GM12878 (cell line): ENCODE results near the gene MYO1D. TPM values are rescaled to one million over a fixed set of nuclear protein-coding genes. Genes with fewer than 3 reads are reported as not detected.

Experiments
- ATF7 ChIP-seq: fragments of 450-650 bp; IDR thresholded peaks from 2 replicates; pipeline ENCODE4 v1.6.1; 2016; ENCODE audit warnings: low read depth, mild to moderate bottlenecking
- CBFB ChIP-seq: IDR thresholded peaks from 2 replicates; pipeline ENCODE4 v1.6.1; 2016; ENCODE audit warnings: antibody characterized with exemption, low read depth
- CBX5 ChIP-seq: sonication (generic); IDR thresholded peaks from 2 replicates; pipeline ENCODE4 v1.6.1; 2016; ENCODE audit warnings: low read depth, moderate library complexity, mild to moderate bottlenecking, inconsistent platforms
- FOXM1 ChIP-seq: IDR thresholded peaks from 2 replicates; pipeline ENCODE4 v1.6.1; 2012; ENCODE audit warnings: low read depth, mild to moderate bottlenecking, inconsistent platforms, low read length, moderate library complexity
- HCFC1 ChIP-seq: fragments of 150-350 bp; IDR thresholded peaks from 2 replicates; pipeline ENCODE4 v1.6.1; 2014; ENCODE audit warnings: low read length
- IKZF1 ChIP-seq: fragments of 450-650 bp; conservative IDR thresholded peaks from 2 replicates; pipeline ENCODE4 v1.6.1; 2017; ENCODE audit warnings: antibody characterized with exemption, mild to moderate bottlenecking
- JUNB ChIP-seq: IDR thresholded peaks from 2 replicates; pipeline ENCODE4 v1.6.1; 2016; ENCODE audit warnings: antibody characterized with exemption, mild to moderate bottlenecking
- JUND ChIP-seq: IDR thresholded peaks from 2 replicates; pipeline ENCODE4 v1.6.1; 2012; ENCODE audit warnings: low read depth, mild to moderate bottlenecking, low read length, improper control_type of control experiment, moderate library complexity
- MTA2 ChIP-seq: fragments of 450-650 bp; IDR thresholded peaks from 2 replicates; pipeline ENCODE4 v1.6.1; 2016; ENCODE audit warnings: low read depth, mild to moderate bottlenecking, moderate library complexity
- MYB ChIP-seq: fragments of 150-350 bp; IDR thresholded peaks from 2 replicates; pipeline ENCODE4 v1.6.1; 2014; ENCODE audit warnings: mild to moderate bottlenecking, low read depth, low read length, borderline replicate concordance
- MYC ChIP-seq: IDR thresholded peaks from 2 replicates; pipeline ENCODE4 v1.6.1; 2011; ENCODE audit warnings: mild to moderate bottlenecking, low read length, moderate library complexity, inconsistent platforms; ENCODE audit not compliant: insufficient read depth, insufficient replicate concordance, insufficient read length, severe bottlenecking
- NBN ChIP-seq: fragments of 450-650 bp; IDR thresholded peaks from 2 replicates; pipeline ENCODE4 v1.6.1; 2016
- NFIC ChIP-seq: IDR thresholded peaks from 2 replicates; pipeline ENCODE4 v1.6.1; 2012; ENCODE audit warnings: low read depth, mild to moderate bottlenecking, inconsistent platforms, low read length, moderate library complexity
- SP1 ChIP-seq: IDR thresholded peaks from one replicate; pipeline ENCODE4 v1.6.1; 2011; ENCODE audit warnings: low read depth, low read length
- SPI1 ChIP-seq: IDR thresholded peaks from 2 replicates; pipeline ENCODE4 v1.6.1; 2011; ENCODE audit warnings: low read depth, mild to moderate bottlenecking, low read length, moderate library complexity, borderline replicate concordance; ENCODE audit not compliant: insufficient read depth
- STAT1 ChIP-seq: fragments of 450-650 bp; conservative IDR thresholded peaks from 2 replicates; pipeline ENCODE4 v1.6.1; 2014; ENCODE audit warnings: antibody characterized with exemption, mild to moderate bottlenecking
- TCF12 ChIP-seq: IDR thresholded peaks from 2 replicates; pipeline ENCODE4 v1.6.1; 2011; ENCODE audit warnings: low read depth, mild to moderate bottlenecking, low read length
- WRNIP1 ChIP-seq: IDR thresholded peaks from 2 replicates; pipeline ENCODE4 v1.6.1; 2011; ENCODE audit warnings: low read depth, low read length, improper control_type of control experiment, borderline replicate concordance
- ZBED1 ChIP-seq: IDR thresholded peaks from 2 replicates; pipeline ENCODE4 v1.6.1; 2016; ENCODE audit warnings: borderline replicate concordance
- ZZZ3 ChIP-seq: IDR thresholded peaks from 2 replicates; pipeline ENCODE4 v1.6.1; 2011; ENCODE audit warnings: low read depth; ENCODE audit not compliant: control insufficient read depth, insufficient read length
- polyA plus RNA-seq, 11 experiments: library from polyadenylated mRNA; depleted of rRNA in 4 of 11; unstranded in 6 of 11; stranded (reverse) in 5 of 11; fragments of >200 nt; fragmentation: Nextera tagmentation in 4 of 11; fragmentation: Illumina TruSeq in 1 of 11; extraction: Ambion mirVana in 4 of 11; extraction: Trizol in 1 of 11; gene quantifications; 1 replicate in 1 of 11; 2 replicates in 10 of 11; pipeline versions ENCODE4 v1.2.1 to v1.2.3, GENCODE V29; 2011 to 2016; ENCODE audit warnings: inconsistent platforms in 2 of 11, missing spikeins in 2 of 11, low read depth in 1 of 11
- total RNA-seq, 4 experiments: library from RNA; depleted of rRNA in 3 of 4; stranded (reverse); fragments of >200 nt in 3 of 4; fragmentation: Illumina TruSeq in 1 of 4; extraction: Trizol in 1 of 4; gene quantifications; 2 replicates each; pipeline versions ENCODE4 v1.2.1 to v1.2.3, GENCODE V29; 2013 to 2021
- TF ChIP-seq, protein P1 (sequence below): fragments of 450-650 bp; IDR thresholded peaks from 2 replicates; pipeline ENCODE4 v1.6.1; 2016; ENCODE audit warnings: mild to moderate bottlenecking, moderate library complexity, borderline replicate concordance
- TF ChIP-seq, protein P2 (sequence below): fragments of 450-650 bp; IDR thresholded peaks from 2 replicates; pipeline ENCODE4 v1.6.1; 2017; ENCODE audit warnings: antibody characterized with exemption, mild to moderate bottlenecking, moderate library complexity
- TF ChIP-seq, protein P3 (sequence below): IDR thresholded peaks from 2 replicates; pipeline ENCODE4 v1.6.1; 2011; ENCODE audit warnings: borderline replicate concordance, low read depth, mild to moderate bottlenecking, moderate library complexity, mixed read lengths, low read length; ENCODE audit not compliant: insufficient read depth; ENCODE audit errors: extremely low read length

MYO1D gene
- total and polyA plus RNA-seq, 10 of the 15 experiments (the other 5 are each of a cell fraction or from before 2014, with no cell fraction given): 1.8 to 37.7 (median 25.4) TPM

DNA sequence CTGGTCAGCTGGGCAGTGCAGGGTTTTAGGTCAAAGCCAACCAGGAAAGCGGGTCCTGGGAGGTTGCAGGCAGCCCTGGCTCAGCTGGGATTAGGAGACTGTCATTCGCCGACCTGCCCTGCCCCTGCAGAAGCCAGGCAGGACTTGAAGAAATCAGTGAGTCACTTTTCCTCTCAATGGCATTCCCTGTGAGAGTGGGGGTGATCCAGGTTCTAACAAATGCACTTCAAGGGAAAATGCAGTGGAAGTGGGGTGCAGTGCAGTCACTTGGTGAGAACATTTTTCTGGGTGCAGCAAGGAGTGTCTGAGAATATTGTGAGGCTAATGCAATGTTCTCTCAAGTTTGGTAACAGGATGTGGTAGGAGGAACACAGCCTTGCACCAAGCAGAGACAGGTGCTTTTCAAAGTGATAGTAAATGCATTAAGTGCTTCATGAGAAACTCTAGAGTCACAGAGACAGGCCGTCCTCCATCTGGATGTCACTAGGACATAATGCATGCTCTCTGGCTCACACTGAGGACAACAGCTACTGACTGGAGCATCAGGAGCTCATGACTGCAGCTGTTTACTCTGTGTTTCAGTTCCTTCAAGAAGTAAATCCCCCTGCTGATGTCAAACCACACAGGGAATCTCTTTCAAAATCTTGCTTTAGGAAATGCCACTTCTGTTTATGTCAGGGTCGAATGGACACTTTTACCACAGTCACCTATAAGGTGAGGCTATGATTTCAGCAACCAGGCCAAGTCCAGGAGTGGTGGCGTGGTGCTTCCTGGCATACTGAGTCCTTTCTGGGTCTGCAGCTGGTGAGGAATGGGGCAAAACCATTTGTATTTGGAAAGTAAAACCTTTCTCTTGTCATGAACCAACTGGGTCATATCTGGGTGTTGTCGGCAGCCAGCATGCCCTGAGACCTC, 373.4 kb downstream of the MYO1D start (continued):
- TF ChIP-seq SPI1: peak; percentile 94
- TF ChIP-seq STAT1: no peak
- TF ChIP-seq, protein P1, sequence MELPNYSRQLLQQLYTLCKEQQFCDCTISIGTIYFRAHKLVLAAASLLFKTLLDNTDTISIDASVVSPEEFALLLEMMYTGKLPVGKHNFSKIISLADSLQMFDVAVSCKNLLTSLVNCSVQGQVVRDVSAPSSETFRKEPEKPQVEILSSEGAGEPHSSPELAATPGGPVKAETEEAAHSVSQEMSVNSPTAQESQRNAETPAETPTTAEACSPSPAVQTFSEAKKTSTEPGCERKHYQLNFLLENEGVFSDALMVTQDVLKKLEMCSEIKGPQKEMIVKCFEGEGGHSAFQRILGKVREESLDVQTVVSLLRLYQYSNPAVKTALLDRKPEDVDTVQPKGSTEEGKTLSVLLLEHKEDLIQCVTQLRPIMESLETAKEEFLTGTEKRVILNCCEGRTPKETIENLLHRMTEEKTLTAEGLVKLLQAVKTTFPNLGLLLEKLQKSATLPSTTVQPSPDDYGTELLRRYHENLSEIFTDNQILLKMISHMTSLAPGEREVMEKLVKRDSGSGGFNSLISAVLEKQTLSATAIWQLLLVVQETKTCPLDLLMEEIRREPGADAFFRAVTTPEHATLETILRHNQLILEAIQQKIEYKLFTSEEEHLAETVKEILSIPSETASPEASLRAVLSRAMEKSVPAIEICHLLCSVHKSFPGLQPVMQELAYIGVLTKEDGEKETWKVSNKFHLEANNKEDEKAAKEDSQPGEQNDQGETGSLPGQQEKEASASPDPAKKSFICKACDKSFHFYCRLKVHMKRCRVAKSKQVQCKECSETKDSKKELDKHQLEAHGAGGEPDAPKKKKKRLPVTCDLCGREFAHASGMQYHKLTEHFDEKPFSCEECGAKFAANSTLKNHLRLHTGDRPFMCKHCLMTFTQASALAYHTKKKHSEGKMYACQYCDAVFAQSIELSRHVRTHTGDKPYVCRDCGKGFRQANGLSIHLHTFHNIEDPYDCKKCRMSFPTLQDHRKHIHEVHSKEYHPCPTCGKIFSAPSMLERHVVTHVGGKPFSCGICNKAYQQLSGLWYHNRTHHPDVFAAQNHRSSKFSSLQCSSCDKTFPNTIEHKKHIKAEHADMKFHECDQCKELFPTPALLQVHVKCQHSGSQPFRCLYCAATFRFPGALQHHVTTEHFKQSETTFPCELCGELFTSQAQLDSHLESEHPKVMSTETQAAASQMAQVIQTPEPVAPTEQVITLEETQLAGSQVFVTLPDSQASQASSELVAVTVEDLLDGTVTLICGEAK: 0 out of 2 replicates have a peak, but pooled peaks have one; percentile 16
- TF ChIP-seq SP1: peak; percentile 60
- peak; percentile 92 for TF ChIP-seq TCF12
- TF ChIP-seq CBFB: peak; percentile 78
- no peak for TF ChIP-seq CBX5
- TF ChIP-seq MYC: no peak
- TF ChIP-seq ZZZ3: no peak
- peak; percentile 91 for TF ChIP-seq FOXM1
- TF ChIP-seq ZBED1: peak; percentile 88; the same call in 1 of the 2 replicates
- TF ChIP-seq, protein P2, sequence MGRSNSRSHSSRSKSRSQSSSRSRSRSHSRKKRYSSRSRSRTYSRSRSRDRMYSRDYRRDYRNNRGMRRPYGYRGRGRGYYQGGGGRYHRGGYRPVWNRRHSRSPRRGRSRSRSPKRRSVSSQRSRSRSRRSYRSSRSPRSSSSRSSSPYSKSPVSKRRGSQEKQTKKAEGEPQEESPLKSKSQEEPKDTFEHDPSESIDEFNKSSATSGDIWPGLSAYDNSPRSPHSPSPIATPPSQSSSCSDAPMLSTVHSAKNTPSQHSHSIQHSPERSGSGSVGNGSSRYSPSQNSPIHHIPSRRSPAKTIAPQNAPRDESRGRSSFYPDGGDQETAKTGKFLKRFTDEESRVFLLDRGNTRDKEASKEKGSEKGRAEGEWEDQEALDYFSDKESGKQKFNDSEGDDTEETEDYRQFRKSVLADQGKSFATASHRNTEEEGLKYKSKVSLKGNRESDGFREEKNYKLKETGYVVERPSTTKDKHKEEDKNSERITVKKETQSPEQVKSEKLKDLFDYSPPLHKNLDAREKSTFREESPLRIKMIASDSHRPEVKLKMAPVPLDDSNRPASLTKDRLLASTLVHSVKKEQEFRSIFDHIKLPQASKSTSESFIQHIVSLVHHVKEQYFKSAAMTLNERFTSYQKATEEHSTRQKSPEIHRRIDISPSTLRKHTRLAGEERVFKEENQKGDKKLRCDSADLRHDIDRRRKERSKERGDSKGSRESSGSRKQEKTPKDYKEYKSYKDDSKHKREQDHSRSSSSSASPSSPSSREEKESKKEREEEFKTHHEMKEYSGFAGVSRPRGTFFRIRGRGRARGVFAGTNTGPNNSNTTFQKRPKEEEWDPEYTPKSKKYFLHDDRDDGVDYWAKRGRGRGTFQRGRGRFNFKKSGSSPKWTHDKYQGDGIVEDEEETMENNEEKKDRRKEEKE: no peak
- peak; percentile 97 for TF ChIP-seq IKZF1
- peak; percentile 93 for TF ChIP-seq NFIC
- peak; percentile 47; the same call in 1 of the 2 replicates for TF ChIP-seq MYB
- TF ChIP-seq, protein P3, sequence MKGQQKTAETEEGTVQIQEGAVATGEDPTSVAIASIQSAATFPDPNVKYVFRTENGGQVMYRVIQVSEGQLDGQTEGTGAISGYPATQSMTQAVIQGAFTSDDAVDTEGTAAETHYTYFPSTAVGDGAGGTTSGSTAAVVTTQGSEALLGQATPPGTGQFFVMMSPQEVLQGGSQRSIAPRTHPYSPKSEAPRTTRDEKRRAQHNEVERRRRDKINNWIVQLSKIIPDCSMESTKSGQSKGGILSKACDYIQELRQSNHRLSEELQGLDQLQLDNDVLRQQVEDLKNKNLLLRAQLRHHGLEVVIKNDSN: no peak
- TF ChIP-seq JUND: no peak
- TF ChIP-seq ATF7: peak; percentile 85
- TF ChIP-seq NBN: peak; percentile 86; the same call in 1 of the 2 replicates
- TF ChIP-seq MTA2: peak; percentile 89
- no peak for TF ChIP-seq HCFC1
- TF ChIP-seq JUNB: peak; percentile 45
- TF ChIP-seq WRNIP1: peak; percentile 84; the same call in 1 of the 2 replicates
